Liver (tissue), 3 donors: ENCODE data around the gene TP53I11.

Experiments used
- EGR1 ChIP-seq, 2 donors: IDR thresholded peaks; 2 replicates each; pipeline ENCODE4 v1.6.1; 2016 to 2018; ENCODE audit warnings: antibody characterized with exemption in 2 of 2, low read depth in 2 of 2
- FOXA1 ChIP-seq: IDR thresholded peaks from 2 replicates; pipeline ENCODE4 v1.6.1; 2016; ENCODE audit warnings: antibody characterized with exemption
- GABPA ChIP-seq, 2 donors: IDR thresholded peaks in 1 of 2; conservative IDR thresholded peaks in 1 of 2; 2 replicates each; pipeline ENCODE4 v1.6.1; 2016; ENCODE audit warnings: antibody characterized with exemption in 2 of 2, mild to moderate bottlenecking in 1 of 2, moderate library complexity in 1 of 2
- JUND ChIP-seq, 2 donors: IDR thresholded peaks; 2 replicates each; pipeline ENCODE4 v1.6.1; 2016; ENCODE audit warnings: antibody characterized with exemption in 2 of 2
- NR2F2 ChIP-seq: IDR thresholded peaks from 2 replicates; pipeline ENCODE4 v1.6.1; 2016; ENCODE audit warnings: antibody characterized with exemption
- RAD21 ChIP-seq, 2 donors: IDR thresholded peaks; 2 replicates each; pipeline ENCODE4 v1.6.1; 2016; ENCODE audit warnings: antibody characterized with exemption in 2 of 2, mild to moderate bottlenecking in 2 of 2
- SP1 ChIP-seq: IDR thresholded peaks from 2 replicates; pipeline ENCODE4 v1.6.1; 2018; ENCODE audit warnings: antibody characterized with exemption, mild to moderate bottlenecking
- TAF1 ChIP-seq: conservative IDR thresholded peaks from 2 replicates; pipeline ENCODE4 v1.6.1; 2016; ENCODE audit warnings: antibody characterized with exemption, mild to moderate bottlenecking
- YY1 ChIP-seq: IDR thresholded peaks from 2 replicates; pipeline ENCODE4 v1.6.1; 2016; ENCODE audit warnings: antibody characterized with exemption, mild to moderate bottlenecking
- TF ChIP-seq, protein P1 (sequence below): fragments of 150-350 bp; IDR thresholded peaks from 2 replicates; pipeline ENCODE4 v1.5.1; 2017; ENCODE audit warnings: improper control_type of control experiment, low read depth, low read length; ENCODE audit not compliant: missing input control
- TF ChIP-seq, protein P2 (sequence below): IDR thresholded peaks from 2 replicates; pipeline ENCODE4 v1.6.1; 2016; ENCODE audit warnings: antibody characterized with exemption
- TF ChIP-seq, protein P3 (sequence below): IDR thresholded peaks from 2 replicates; pipeline ENCODE4 v1.6.1; 2016; ENCODE audit warnings: antibody characterized with exemption
- TF ChIP-seq, protein P4 (sequence below): IDR thresholded peaks from 2 replicates; pipeline ENCODE4 v1.6.1; 2016; ENCODE audit warnings: antibody characterized with exemption
- TF ChIP-seq, protein P5 (sequence below): IDR thresholded peaks from 2 replicates; pipeline ENCODE4 v1.6.1; 2016; ENCODE audit warnings: antibody characterized with exemption, mild to moderate bottlenecking
- donor health status: healthy.
- donor health status: healthy.

DNA sequence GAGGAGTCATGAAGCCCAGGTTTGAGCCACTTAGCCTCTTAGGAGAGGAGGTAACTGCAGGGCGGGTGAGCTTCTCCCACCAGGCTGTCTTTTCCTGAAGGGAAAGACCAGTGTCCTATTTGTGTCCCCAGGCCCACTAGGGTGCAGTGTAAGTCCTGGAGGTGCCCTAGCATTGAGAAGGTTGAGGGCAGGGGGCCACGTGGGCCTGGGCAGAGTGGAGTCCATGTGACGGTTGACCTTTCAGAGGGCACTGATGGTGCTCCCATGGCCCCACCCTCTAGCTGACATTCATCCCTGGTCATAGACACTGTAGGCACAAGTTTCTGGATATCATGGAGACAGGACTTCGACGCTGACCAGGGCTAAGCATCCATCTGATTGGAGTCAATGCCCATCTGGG lies 44.1 kb upstream of the TP53I11 start:
- TF ChIP-seq, protein P1, sequence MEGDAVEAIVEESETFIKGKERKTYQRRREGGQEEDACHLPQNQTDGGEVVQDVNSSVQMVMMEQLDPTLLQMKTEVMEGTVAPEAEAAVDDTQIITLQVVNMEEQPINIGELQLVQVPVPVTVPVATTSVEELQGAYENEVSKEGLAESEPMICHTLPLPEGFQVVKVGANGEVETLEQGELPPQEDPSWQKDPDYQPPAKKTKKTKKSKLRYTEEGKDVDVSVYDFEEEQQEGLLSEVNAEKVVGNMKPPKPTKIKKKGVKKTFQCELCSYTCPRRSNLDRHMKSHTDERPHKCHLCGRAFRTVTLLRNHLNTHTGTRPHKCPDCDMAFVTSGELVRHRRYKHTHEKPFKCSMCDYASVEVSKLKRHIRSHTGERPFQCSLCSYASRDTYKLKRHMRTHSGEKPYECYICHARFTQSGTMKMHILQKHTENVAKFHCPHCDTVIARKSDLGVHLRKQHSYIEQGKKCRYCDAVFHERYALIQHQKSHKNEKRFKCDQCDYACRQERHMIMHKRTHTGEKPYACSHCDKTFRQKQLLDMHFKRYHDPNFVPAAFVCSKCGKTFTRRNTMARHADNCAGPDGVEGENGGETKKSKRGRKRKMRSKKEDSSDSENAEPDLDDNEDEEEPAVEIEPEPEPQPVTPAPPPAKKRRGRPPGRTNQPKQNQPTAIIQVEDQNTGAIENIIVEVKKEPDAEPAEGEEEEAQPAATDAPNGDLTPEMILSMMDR: no peak
- TF ChIP-seq, protein P2, sequence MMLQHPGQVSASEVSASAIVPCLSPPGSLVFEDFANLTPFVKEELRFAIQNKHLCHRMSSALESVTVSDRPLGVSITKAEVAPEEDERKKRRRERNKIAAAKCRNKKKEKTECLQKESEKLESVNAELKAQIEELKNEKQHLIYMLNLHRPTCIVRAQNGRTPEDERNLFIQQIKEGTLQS: no peak
- TF ChIP-seq, protein P3, sequence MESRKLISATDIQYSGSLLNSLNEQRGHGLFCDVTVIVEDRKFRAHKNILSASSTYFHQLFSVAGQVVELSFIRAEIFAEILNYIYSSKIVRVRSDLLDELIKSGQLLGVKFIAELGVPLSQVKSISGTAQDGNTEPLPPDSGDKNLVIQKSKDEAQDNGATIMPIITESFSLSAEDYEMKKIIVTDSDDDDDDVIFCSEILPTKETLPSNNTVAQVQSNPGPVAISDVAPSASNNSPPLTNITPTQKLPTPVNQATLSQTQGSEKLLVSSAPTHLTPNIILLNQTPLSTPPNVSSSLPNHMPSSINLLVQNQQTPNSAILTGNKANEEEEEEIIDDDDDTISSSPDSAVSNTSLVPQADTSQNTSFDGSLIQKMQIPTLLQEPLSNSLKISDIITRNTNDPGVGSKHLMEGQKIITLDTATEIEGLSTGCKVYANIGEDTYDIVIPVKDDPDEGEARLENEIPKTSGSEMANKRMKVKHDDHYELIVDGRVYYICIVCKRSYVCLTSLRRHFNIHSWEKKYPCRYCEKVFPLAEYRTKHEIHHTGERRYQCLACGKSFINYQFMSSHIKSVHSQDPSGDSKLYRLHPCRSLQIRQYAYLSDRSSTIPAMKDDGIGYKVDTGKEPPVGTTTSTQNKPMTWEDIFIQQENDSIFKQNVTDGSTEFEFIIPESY: no peak
- TF ChIP-seq JUND (IDR thresholded peaks at IDR 0.05): no peak
- TF ChIP-seq YY1: no peak
- no peak for TF ChIP-seq TAF1
- no peak for TF ChIP-seq FOXA1
- no peak for TF ChIP-seq GABPA (IDR thresholded peaks at IDR 0.05 in 1 of 2, conservative IDR thresholded peaks at IDR 0.05 in 1 of 2)
- TF ChIP-seq NR2F2: no peak
- TF ChIP-seq SP1: no peak
- TF ChIP-seq EGR1 (IDR thresholded peaks at IDR 0.05; ENCODE audit: low read depth in 2 of 2): no peak
- TF ChIP-seq, protein P4, sequence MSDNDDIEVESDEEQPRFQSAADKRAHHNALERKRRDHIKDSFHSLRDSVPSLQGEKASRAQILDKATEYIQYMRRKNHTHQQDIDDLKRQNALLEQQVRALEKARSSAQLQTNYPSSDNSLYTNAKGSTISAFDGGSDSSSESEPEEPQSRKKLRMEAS: no peak
- TF ChIP-seq RAD21 (IDR thresholded peaks at IDR 0.05): no peak
- TF ChIP-seq, protein P5, sequence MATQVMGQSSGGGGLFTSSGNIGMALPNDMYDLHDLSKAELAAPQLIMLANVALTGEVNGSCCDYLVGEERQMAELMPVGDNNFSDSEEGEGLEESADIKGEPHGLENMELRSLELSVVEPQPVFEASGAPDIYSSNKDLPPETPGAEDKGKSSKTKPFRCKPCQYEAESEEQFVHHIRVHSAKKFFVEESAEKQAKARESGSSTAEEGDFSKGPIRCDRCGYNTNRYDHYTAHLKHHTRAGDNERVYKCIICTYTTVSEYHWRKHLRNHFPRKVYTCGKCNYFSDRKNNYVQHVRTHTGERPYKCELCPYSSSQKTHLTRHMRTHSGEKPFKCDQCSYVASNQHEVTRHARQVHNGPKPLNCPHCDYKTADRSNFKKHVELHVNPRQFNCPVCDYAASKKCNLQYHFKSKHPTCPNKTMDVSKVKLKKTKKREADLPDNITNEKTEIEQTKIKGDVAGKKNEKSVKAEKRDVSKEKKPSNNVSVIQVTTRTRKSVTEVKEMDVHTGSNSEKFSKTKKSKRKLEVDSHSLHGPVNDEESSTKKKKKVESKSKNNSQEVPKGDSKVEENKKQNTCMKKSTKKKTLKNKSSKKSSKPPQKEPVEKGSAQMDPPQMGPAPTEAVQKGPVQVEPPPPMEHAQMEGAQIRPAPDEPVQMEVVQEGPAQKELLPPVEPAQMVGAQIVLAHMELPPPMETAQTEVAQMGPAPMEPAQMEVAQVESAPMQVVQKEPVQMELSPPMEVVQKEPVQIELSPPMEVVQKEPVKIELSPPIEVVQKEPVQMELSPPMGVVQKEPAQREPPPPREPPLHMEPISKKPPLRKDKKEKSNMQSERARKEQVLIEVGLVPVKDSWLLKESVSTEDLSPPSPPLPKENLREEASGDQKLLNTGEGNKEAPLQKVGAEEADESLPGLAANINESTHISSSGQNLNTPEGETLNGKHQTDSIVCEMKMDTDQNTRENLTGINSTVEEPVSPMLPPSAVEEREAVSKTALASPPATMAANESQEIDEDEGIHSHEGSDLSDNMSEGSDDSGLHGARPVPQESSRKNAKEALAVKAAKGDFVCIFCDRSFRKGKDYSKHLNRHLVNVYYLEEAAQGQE: no peak
